ENCODE data around the gene GPATCH1.
"Not testable (repeated sequence)": the region's sequence is repeated elsewhere in the genome, so short reads cannot be mapped to it uniquely, and the experiment has no call there.

GPATCH1 gene

DNA sequence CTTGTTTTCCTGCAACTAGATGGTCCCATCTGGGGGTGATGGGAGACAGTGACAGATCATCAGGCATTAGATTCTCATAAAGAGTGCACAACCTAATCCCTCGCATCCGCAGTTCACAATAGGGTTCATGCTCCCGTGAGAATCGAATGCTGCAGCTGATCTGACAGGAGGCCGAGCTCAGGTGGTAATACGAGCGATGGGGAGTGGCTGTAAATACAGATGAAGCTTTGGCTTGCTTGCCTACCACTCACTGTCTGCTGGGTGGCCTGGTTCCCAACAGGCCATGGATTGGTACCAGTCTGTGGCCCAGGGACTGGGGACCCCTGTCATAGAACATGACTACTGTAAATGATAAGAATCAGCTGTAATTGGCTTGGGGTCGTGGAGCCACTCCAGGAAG is 78.9 kb downstream of the GPATCH1 start:
- no peak for DNase-seq (ENCODE audit: low read depth)

DNA sequence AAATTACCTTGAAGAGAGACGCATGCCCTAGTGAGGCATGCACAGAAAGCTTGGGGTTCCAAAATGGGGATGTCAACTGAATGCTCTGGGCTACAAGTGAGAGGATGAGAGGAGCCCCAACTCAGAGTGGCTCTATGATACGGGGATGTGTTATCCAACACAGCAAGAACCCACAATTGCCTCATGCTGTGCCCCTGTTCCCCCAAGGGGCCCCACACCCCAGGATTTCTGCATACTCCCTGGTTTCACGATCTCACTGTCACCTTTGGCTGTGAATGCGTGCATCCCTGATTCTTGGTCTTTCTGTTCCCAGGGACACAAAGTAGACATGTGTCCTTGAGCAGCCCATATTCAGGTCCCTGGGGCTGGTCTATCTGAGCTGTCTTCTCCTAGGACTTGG is 80.2 kb downstream of the GPATCH1 start:
- DNase-seq (ENCODE audit: low read depth) = no peak

DNA sequence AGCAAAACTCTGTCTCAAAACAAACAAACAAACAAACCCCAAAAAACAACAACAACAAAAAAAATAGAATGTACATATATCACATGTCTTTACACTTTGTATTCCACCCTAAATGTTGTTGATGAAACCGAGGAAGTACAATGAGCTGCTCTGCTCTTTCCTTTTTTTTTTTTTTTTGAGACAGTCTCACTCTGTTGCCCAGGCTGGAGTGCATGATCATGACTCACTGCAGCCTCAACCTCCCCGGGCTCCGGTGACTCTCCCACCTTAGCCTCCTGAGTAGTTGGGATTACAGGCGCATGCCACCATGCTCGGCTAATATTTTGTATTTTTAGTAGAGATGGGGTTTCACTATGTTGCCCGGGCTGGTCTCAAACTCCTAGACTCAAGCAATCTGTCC is 82.5 kb downstream of the GPATCH1 start:
- no peak for DNase-seq (ENCODE audit: low read depth)

DNA sequence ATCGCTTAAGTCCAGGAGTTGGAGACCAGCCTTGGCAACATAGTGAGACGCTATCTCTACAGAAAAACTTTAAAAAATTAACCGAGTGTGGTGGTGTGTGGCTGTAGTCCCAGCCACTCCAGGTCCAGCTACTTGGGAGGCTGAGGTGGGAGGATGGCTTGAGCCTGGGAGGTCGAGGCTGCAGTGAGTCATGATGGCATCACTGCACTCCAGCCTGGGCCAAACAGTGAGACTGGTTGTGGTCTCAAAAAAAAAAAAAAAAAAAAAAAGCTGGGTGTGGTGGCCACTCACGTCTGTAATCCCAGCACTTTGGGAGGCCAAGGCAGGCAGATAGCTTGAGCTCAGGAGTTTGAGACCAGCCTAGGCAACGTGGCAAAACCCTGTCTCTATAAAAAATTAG is 85.1 kb downstream of the GPATCH1 start:
- not testable (repeated sequence) for DNase-seq (ENCODE audit: low read depth)

DNA sequence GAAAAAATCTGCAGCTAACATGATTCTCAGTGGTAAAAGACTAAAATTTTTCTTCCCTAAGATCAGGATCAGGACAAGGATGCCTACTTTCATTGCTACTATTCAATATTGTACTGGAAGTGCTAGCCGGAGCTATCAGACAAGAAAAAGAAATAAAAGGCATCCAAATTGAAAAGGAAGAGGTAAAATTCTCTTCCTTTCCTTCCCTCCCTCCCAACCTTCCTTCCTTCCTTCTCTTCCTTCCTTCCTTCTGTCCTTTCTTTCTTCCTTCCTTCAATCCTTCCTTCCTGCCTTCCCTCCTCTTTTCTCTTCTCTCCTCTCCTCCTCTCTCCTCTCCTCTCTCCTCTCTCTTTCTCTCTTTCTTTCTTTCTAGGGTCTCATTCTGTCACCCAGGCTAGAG is 86.5 kb downstream of the GPATCH1 start:
- DNase-seq (ENCODE audit: low read depth) = no peak

DNA sequence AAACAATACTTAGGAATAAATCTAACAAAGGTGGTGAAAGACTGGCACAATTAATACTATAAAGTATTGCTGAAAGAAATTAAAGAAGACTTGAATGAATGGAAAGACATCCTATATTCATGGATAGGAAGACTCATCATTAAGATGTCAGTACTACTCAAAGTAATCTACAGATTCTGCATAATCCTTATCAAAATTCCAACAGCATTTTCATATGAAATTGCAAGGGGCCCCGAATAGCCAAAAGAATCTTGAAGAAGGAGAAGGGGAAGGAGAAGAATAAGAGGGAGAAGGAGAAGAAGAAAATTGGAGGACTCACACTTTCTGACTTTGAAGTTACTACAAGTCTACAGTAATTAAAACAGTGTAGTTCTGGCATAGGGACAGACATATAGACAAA is 87.5 kb downstream of the GPATCH1 start:
- DNase-seq (ENCODE audit: low read depth) = no peak

DNA sequence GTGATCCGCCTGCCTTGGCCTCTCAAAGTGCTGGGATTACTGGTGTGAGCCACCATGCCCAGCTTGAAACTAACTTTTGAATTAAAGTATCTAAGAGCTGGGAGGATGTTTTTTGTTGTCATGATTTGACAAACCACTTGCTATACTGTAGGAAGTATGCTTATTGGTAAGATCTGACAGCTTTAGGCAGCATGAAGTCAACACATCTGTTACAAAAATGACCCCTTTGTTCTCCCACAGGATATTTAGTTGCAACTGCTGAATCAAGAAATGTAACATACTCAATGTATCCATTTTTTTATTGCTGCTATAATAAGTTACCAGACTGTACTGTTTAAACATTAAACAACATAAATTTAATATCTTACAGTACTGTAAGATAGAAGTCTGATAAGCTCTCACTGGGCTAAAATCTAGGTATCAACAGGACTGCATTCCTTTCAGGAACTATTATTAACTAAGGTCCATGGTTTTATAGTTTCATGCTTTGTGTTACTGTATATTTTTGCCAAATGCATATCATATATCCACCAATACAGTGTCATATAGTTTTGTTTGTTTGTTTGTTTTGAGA is 90.3 kb downstream of the GPATCH1 start:
- no peak for DNase-seq (ENCODE audit: low read depth)

DNA sequence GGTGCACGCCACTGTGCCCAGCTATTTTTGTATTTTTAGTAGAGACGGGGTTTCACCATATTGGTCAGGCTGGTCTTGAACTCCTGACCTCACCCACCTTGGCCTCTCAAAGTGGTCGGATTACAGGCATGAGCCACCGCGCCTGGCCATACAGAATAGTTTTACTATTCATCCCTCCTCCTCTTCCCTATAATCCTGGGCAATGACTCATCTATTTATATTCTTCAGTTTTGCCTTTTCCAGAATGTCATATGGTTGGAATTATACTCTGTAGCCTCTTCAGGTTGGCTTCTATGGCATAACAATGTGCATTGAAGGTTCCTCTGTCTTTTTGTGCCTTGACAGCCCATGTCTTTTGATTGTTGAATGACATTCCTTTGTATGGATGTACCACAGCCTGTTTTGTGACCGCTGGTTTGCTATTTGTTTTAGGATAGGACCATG is 91.0 kb downstream of the GPATCH1 start:
- no peak for DNase-seq (ENCODE audit: low read depth)

DNA sequence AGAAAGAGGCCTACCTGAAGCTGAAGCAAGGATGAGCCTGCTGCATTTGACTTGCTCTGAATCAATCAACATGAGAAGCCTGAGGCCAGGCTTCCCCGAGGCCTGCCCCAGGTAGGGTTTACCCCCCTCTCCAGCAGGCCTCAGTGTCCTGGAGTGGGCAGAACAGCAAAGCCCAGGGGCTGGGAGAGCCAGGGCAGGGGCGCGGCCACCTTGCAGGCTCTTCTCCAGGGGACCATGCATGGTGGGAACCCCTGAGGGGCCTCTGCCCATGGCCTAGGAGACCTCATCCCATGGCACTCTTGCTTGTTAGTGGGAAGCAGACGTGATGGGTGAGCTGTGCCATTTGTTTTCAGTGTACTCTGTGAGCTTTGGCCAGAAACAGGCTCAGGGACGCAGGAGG is 93.2 kb downstream of the GPATCH1 start:
- no peak for DNase-seq (ENCODE audit: low read depth)

DNA sequence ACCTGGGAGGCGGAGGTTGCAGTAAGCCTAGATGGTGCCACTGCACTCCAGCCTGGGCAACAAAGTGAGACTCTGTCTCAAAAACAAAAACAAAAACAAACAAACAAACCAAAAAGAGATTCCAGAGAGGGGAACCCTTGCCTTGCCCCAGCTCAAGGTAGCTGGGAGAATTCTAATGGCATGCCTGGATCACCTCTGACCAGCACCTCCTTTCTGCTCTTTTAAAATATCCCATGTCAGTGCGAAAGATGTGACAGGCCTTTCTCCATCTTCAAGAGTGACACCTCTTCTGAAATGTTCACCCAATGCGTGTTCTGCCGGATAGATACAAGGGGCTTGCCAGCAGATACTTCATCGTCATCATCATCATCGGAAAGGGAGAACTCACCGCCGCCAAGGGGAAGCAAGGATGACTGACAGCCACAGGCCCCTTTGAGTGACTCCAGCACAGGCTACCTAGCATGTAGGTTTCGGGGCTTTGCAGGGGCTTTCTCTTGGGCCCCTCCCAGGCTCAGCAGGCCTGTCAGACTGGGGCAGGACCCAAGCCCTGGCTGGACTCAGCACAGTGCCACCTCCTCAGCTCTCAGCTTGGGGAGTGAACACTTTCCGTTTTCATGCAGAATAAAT is 94.3 kb downstream of the GPATCH1 start:
- no peak for DNase-seq (ENCODE audit: low read depth)

DNA sequence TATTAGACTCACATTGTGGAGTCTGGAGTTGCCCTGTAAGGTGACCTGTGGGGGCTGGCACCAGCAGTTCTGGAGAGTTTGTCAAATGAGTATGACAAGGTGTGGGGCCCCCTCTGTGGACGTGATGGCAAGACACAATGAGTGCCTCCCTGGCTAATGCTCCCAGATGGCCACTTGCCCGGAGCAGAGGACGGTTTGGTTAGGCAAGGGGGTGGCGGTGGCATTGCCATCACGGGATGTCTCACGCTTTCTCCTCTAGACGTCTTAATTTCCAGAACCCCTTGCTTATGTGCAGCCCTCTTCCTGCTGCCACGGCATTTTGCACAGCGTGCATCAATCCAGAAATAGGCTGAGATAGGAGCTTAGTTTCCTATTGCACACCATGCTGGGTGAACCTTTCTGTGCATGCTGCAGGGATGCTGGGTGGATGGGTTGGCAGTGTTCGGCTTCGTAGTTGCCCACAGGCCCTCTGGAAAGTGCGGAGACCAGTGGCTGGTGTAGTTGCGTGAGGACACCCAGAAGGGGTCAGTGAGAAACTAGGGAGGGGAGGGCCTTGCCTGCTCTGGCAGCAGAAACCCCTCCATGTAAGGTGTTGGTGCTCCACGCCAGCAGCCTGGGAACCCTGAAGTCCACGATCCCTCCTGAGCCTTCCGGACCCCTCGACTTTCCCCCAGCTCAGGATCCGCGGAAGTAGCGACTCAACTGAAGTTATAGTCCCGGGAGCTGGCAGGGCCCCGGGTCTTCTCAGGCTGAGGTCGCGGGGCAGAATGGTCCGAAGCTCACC is 95.1 kb downstream of the GPATCH1 start:
- no peak for DNase-seq (ENCODE audit: low read depth)

DNA sequence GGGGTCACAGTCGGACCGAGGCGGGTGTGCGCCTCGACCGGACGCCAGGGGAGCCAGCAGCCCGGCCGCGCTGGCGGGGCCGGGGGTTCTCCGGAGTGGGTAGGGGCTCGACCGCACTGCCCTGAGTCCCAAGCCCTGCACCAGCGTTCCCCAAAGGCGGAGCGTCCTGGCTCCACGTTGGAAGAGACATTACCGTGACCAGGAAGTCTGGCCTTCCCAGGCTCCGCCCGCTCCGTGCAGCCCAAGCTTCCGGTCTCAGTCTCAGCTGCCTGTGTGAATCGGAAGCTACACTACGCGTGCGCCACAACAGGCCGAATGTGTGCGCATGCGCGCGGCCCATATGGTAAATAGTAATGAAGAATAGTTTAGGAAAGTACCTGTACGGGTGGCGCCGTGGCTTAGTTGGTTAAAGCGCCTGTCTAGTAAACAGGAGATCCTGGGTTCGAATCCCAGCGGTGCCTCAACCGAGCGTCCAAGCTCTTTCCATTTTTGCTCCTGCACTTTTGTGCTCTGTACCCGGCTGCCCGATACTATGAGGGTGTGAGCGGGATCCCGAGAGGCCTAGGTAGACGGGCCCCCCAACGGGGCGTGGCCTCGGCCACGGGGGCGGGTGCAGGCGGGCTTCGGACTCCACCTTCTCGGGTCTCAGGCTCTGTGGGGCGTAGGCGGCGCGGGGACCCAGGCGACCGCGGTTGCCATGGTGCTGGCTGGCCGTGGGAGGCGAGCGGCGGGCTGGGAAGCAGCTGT is 95.9 kb downstream of the GPATCH1 start:
- DNase-seq (ENCODE audit: low read depth) = peak; percentile 98

DNA sequence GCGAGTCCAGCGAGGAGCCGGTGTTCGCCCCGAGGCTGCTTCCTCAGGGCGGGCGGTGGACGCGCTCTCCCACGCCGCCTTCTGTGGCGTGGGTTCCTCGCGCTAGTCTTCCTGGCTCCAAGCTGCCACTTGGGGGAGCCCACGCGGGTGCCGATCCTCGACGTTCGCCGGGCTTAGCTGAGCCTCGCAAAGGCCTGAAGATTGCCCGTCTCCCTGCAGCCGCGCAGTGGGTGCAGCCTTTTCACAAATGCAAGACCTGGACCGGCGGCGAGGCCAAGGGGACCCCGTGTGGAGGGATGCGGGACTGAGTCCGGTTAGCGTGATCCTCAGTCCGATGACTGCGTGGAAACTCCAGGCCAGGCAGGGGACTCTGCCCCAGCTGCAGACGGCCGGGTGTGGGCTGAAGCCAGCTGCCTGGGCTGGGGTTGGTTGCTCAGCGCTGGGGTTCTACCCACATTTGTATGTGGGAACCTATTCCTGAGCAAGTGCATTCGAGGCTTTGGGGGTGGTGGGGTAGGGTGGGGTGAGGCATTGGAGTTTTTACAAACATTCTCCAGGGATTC is 96.5 kb downstream of the GPATCH1 start:
- no peak for DNase-seq (ENCODE audit: low read depth)
